ENCODE measurements around the gene RPTOR.

DNA sequence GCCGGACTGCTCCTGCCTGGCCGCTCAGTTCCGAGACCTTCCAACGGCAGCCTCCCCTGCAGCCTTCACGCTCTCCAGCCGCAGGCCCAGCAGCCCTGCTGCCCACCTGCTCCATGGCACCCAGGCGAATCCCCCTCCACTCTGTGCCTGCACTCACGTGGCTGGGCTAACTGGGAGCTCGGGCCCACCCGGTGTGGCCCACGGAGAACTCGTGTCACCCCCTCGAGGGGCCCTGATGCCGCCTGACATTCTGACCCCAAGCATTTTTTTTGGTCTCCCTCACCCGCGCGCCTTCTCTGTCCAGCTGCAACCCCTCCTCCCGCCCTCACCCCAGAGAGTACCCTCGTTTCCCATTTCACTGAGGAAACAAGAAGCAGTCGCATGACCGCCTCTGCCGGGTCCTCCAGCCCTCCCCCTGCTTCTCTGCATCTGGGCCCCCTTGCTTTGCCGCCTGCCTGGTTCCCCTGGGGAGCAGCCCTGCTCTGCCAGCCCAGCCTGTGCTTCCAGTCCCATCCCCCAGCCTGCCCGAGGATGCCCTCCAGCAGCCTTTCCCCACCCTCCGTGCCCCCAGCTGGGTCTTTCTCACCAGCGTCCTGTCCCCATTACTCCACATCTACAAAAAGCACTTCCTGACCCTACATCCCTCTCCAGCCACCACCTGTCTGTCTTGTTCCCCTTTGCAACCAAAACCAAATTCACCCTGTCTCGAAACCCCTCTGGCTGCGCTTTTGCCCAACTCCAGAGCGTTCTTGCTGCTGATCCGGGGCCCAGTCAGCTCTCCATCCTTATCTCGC lies 300.6 kb downstream of the RPTOR start:
- TF ChIP-seq CTCF (IDR thresholded peaks at IDR 0.05; ENCODE audit: borderline replicate concordance, extremely low read depth, low read length, poor library complexity, severe bottlenecking) (no peak), EZH2 (IDR thresholded peaks at IDR 0.05; ENCODE audit: borderline replicate concordance, low read depth, low read length, severe bottlenecking) (no peak)
